Activated CD4-positive, alpha-beta T cell treated with anti-CD3 and anti-CD28 coated beads, Interleukin-2, amount 10 ng/mL, durations not matched to agents 24 days and 14 days (primary cell): ENCODE results near the gene SCFD2. TPM values are rescaled to one million over a fixed set of nuclear protein-coding genes. Genes with fewer than 3 reads are reported as not detected.
A peak's percentile ranks its signal among the peaks of the same experiment; 100 is the strongest.

Experiments used
- DNase-seq: peaks from one replicate; pipeline ENCODE4 v3.0.0; 2022
- H3K27ac Mint-ChIP-seq: one replicate; pipeline ENCODE4 v1.8.0; 2022; ENCODE audit warnings: mild to moderate bottlenecking, mixed read lengths
- H3K27me3 Mint-ChIP-seq: one replicate; pipeline ENCODE4 v1.8.0; 2022; ENCODE audit warnings: mixed read lengths
- H3K36me3 Mint-ChIP-seq: one replicate; pipeline ENCODE4 v1.8.0; 2022; ENCODE audit warnings: low read depth, mild to moderate bottlenecking, mixed read lengths
- H3K4me1 Mint-ChIP-seq: one replicate; pipeline ENCODE4 v1.8.0; 2021; ENCODE audit warnings: mixed read lengths
- H3K4me3 Mint-ChIP-seq: one replicate; pipeline ENCODE4 v1.8.0; 2022; ENCODE audit warnings: mild to moderate bottlenecking, moderate library complexity, mixed read lengths
- H3K9me3 Mint-ChIP-seq: one replicate; pipeline ENCODE4 v1.8.0; 2021; ENCODE audit warnings: mixed read lengths
- intact Hi-C: fragments of 100-400 bp; cut with micrococcal nuclease; formaldehyde crosslinking; loops from one replicate; pipeline ENCODE4 v1.15.1; 2023
- total RNA-seq: library from RNA; stranded (reverse); gene quantifications from 2 replicates; pipeline ENCODE4 v1.2.3, GENCODE V29; 2022

The SCFD2 gene
- total RNA-seq, 1 donor from 2014 or later, result 39.9 TPM

DNA sequence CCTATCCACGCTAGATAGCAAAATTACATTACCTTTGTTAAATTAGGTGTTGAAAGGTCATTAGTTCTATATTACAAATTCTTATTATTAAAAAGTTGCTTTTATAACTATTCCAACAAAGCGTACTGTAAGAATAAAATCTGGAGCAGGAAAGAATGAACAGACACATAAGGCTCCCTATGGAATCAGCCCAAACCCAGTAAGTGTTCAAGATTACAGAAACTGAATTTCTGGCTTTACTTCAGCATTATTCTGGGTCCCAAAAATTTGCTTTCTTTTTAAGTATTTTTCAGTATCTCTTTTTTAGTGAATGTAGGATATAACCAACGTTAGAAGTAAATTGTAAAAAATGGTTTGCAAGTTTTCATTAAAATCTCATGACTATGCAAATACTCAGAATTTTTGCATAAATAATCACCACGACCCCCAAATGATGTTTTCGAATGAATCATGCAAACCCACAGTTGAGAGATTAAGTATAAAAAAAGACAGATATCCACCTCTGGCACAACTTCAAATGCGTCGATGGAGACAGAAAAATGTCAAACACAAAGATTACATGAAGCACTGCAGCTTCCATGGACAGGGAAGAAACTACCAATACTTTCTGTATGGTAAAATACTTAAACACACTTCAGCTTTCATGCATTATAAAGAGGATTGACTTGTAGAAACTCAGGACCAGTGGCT, 265.2 kb downstream of the SCFD2 start:
- intact Hi-C loops, result loop anchor here (1.0 kb wide), 4 partner anchors 13 to 67 kb away; no protein-coding TSS in a partner anchor
- Mint-ChIP-seq H3K4me3 (no peak overlapping the region), H3K27ac (peak overlapping the region; percentile 70), H3K9me3 (peaks cover 16% of the 10 kb centered on the region), H3K27me3 (no peaks in the 10 kb centered on the region), H3K4me1 (peaks cover 11% of the 10 kb centered on the region), H3K36me3 (peaks cover 8% of the 10 kb centered on the region)
- DNase-seq, result no peak

DNA sequence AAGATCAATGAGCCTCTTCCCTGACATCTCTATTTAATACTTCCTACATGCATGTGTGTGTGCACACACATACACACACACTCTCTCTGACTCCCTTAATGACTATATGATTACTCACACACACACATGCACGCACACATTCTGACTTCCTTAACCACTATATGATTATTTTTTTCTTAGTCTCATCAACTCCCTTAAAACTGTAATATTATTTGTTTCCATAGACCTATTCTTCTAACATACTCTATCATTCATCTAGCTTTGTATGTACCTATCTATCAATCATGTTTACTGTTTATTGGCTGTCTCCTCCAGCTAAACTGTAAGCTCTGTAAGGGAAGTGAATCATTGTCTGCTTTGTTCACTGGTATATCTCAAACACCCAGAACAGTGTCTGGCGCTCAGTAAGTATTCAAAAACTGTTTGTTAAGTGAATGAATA, 267.2 kb downstream of the SCFD2 start:
- DNase-seq, result no peak
- intact Hi-C loops, result no loop called here
- Mint-ChIP-seq H3K9me3 (peaks cover 22% of the 10 kb centered on the region), H3K36me3 (peaks cover 8% of the 10 kb centered on the region), H3K4me1 (peaks cover 11% of the 10 kb centered on the region), H3K27ac (peak overlapping the region; percentile 7), H3K4me3 (no peak overlapping the region), H3K27me3 (no peaks in the 10 kb centered on the region)

DNA sequence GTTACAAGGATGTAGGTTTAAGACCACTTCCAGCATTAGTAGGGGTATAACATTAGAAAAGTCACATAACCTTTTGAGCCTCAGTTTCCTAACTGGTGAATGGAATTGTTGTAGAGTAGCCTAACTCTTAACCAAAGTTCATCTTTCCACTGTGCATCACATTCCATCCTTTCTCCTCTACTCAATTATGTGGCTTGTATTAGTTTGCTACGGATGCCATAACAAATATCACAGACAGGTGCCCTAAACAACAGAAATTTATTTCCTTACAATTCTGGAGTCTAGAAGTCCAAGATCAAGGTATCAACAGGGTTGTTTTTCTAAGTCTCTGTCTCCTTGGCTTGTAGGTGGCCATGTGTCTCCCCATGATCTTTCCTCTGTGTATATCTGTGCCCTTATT, 271.8 kb downstream of the SCFD2 start:
- DNase-seq, result no peak
- Mint-ChIP-seq H3K27ac (no peak overlapping the region), H3K27me3 (no peaks in the 10 kb centered on the region), H3K4me3 (no peak overlapping the region), H3K9me3 (peaks cover 13% of the 10 kb centered on the region), H3K36me3 (peaks cover 5% of the 10 kb centered on the region), H3K4me1 (peaks cover under 1% of the 10 kb centered on the region)
- intact Hi-C loops, result no loop called here

DNA sequence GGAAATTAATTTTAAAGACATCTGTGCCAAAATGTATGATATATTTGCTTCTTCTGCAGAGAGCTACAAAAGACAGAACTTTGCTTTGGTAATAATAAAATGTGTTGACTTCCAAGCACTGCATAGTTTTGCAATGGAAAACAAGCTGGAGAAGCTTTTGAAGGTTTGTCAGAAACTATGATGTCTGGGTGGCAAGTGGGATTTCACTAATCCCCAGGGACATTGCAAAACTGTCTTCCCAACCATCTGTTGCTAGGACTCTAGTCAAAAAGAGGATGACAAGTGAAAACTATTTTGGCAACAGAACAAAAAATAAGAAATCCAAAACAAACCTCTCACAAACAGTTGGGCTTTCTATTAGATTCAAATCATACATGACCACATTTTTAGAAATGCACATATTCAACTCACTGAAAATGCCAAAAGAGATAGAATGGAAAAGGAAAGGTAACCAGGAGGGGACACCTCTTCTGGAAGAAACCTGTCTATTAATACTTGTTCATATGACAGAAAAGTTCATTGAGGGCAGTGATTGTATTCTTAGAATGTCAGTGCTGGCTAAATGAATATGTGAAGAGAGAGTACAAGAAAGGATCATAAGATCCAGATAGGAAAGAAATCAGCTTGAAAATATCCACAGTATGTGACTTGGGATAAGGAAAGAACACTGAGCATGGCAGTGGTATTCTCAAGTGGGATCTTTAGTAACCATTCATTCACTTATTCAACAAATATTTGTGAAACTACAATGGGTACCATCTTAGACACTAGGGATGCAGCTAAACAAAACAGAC, 275.7 kb downstream of the SCFD2 start:
- peaks cover 6% of the 10 kb centered on the region for H3K9me3 Mint-ChIP-seq
- H3K27ac Mint-ChIP-seq, result no peak overlapping the region
- H3K27me3 Mint-ChIP-seq, result no peaks in the 10 kb centered on the region
- H3K4me3 Mint-ChIP-seq, result no peak overlapping the region
- intact Hi-C loops, result no loop called here
- H3K36me3 Mint-ChIP-seq, result peaks cover 2% of the 10 kb centered on the region
- no peaks in the 10 kb centered on the region for H3K4me1 Mint-ChIP-seq
- no peak for DNase-seq

DNA sequence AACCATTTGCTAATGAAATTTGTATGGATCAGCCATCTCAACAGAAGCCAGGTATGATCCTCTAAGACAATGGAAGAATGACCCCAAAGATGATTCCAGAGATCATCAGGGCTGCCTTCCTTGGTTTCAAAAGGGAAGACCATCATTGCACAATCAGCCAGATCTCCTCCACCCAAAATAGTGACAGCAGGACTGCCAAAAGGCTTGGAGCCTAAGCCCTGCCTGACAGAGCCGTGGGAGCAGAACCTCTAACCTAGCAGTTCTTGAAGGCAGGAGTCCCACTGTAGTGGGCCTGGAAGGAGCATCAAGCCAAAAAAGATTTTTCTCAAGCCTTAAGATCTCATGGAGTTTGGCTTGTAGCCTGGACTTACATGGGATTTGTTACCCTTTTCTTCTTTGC, 277.7 kb downstream of the SCFD2 start:
- Mint-ChIP-seq H3K36me3 (peaks cover 3% of the 10 kb centered on the region), H3K27ac (no peak overlapping the region), H3K9me3 (peaks cover 5% of the 10 kb centered on the region), H3K4me3 (no peak overlapping the region), H3K4me1 (no peaks in the 10 kb centered on the region), H3K27me3 (no peaks in the 10 kb centered on the region)
- intact Hi-C loops, result no loop called here
- no peak for DNase-seq

DNA sequence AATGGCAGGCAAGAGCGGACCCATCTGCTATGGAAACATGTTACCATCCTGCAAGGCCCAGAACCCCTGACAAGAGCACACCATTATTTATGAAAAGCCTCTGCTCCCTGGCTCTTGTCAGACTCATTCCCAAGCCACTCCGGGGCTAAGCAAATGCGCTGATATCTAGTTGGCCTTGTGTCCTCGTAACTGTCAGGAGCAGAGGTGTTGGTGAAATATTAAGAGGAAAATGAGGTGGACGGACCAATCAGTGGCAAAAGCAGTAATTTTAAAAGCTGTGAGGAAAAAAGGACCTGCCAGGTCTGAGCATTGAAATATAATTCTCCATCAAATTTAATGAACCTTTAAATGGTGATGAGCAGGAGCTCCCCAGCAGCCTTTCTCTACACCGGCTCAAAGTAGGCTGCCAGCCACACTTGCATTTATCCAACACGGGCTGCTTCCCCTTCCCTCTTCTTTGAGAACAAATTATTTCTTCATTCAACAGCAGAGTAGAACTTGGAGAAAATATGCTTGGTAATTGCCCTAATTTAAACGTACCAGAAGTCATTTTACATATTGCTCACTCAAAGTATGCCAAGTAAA, 289.4 kb downstream of the SCFD2 start:
- Mint-ChIP-seq H3K4me1 (peaks cover 8% of the 10 kb centered on the region), H3K27me3 (no peaks in the 10 kb centered on the region), H3K36me3 (no peaks in the 10 kb centered on the region), H3K27ac (no peak overlapping the region), H3K4me3 (no peak overlapping the region), H3K9me3 (peaks cover 4% of the 10 kb centered on the region)
- intact Hi-C loops, result loop anchor here (5.0 kb wide), 1 partner anchor 44 kb away; no protein-coding TSS in a partner anchor
- DNase-seq, result no peak

DNA sequence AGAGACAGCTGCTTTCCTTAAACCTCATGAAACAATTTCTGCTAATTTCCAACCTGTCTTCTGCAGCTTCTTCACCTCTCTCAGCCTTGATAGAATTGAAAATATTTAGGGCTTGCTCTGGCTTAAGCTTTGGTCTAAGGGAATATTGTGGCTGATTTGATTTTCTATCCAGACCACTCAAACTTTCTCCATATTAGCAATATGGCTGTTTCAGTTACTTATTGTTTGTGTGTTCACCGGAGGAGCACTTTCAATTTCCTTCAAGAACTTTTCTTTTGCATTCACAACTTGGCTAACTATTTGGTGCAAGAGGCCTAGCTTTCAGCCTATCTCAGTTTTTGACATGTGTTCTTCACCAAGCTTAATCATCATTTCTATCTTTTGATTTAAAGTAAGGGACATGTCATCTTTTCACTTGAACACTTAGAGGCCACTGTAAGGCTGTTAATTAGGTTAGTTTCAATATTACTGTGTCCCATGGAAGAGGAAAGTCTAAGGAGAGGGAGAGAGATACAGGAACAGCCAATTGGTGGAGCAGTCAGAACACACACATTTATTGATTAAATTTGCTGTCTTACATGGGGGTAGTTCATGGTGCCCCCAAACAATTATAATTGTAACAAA, 290.6 kb downstream of the SCFD2 start:
- H3K4me3 Mint-ChIP-seq, result peak overlapping the region; percentile 56
- peaks cover 8% of the 10 kb centered on the region for H3K4me1 Mint-ChIP-seq
- H3K27ac Mint-ChIP-seq, result peak overlapping the region; percentile 82
- no peak for DNase-seq
- H3K27me3 Mint-ChIP-seq, result no peaks in the 10 kb centered on the region
- H3K36me3 Mint-ChIP-seq, result peaks cover 4% of the 10 kb centered on the region
- peaks cover 8% of the 10 kb centered on the region for H3K9me3 Mint-ChIP-seq
- intact Hi-C loops, result loop anchor here (1.0 to 5.0 kb wide), 4 partner anchors 26 to 57 kb away; no protein-coding TSS in a partner anchor

DNA sequence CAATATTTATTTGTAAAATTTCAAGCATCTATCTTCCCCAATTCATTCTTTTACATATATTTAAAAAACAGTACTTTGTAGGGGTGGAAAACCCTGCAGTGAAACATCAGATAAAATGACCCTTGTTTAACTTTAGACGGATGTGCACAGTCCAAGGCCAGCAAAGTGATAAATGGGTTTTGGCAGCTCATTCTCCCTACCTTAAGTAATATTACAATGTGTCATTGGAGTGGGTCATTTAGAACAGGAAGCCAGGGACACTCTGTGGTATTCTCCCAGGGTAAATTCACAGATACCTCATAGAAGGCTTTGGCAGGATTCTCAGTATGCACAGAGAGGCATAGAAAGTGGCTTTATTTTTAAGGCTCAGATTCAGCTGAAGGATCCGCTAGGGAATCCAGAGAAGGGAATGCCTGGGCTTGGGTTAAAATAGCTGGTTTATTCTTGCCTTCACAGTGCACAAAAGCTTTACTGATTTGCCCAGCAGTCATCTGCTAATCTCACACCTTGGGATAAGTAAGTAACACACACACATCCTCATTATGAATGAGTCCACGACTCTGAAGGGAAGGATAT, 297.0 kb downstream of the SCFD2 start:
- no peaks in the 10 kb centered on the region for H3K4me1 Mint-ChIP-seq
- H3K36me3 Mint-ChIP-seq, result peaks cover 14% of the 10 kb centered on the region
- H3K4me3 Mint-ChIP-seq, result no peak overlapping the region
- H3K9me3 Mint-ChIP-seq, result peaks cover 17% of the 10 kb centered on the region
- DNase-seq, result no peak
- intact Hi-C loops, result no loop called here
- no peaks in the 10 kb centered on the region for H3K27me3 Mint-ChIP-seq
- H3K27ac Mint-ChIP-seq, result no peak overlapping the region

DNA sequence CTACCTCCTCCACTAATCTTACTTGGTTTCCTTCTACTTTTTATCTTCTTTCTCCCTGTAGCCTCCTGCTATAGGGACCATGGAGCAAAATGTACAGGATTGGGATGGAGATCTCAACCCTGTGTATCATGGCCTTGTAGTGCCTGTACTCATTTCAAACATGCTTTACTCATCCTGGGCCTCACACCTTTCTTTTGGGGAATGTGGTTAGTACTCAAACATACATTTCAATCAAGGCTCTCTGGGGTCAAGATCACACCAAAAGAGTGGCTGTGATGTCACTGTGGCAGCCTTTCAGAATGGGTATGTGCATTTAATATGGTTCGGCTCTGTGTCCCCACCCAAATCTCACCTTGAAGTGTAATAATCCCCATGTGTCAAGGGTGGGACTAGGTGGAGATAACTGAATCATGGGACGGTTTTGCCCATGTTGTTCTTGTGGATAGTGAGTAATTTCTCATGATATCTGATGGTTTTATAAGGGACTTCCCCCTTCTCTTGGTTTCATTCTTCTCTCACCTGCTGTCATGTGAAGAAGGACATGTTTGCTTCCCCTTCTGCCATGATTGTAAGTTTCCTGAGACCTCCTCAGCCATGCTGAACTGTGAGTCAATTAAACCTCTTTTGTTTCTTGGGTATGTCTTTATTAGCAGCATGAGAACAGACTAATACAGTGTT, 298.6 kb downstream of the SCFD2 start:
- DNase-seq, result no peak
- peak overlapping the region; percentile 12 for H3K27ac Mint-ChIP-seq
- peaks cover 17% of the 10 kb centered on the region for H3K9me3 Mint-ChIP-seq
- no peak overlapping the region for H3K4me3 Mint-ChIP-seq
- no peaks in the 10 kb centered on the region for H3K27me3 Mint-ChIP-seq
- intact Hi-C loops, result no loop called here
- peaks cover 14% of the 10 kb centered on the region for H3K36me3 Mint-ChIP-seq
- H3K4me1 Mint-ChIP-seq, result no peaks in the 10 kb centered on the region

DNA sequence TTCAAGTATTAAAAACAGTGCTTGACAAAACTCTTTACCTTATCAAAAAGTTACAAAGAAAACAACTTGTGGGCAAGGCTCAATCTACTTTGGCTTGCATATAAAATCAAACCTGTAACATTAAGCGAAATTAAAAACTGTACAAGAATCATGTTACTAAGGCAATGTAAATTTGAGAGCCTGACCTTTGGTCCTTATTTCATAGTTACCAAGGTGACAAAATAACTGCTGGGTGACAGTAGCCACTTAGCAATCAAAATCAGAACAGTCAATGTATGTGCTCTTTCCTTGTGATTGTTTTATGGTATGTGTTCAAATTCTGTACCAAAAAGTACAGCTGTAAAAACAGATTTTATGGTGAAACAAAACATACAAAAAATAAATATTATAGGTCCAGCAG, 299.7 kb downstream of the SCFD2 start:
- no peak for DNase-seq
- Mint-ChIP-seq H3K9me3 (peaks cover 17% of the 10 kb centered on the region), H3K36me3 (peaks cover 14% of the 10 kb centered on the region), H3K4me3 (no peak overlapping the region), H3K4me1 (no peaks in the 10 kb centered on the region), H3K27ac (no peak overlapping the region), H3K27me3 (no peaks in the 10 kb centered on the region)
- intact Hi-C loops, result no loop called here

DNA sequence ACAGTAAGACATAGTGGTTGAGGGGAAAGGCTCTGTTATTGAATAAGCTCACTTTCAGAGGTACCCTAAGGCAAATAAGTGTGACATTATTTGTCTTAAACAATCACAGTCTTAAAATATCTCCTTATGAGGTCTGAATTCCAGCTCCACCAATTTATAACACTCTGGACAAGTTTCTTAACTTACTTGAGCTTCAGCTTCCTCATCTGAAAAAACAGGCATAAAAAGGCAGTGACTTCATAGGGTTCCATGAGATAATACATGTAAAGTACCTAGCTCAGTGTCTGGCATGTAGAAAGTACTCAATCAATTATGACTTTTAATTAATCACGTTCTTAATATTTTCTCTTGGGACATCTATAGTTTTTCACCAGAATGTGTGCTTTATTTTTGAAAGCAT, 301.3 kb downstream of the SCFD2 start:
- no peak for DNase-seq
- Mint-ChIP-seq H3K27me3 (no peaks in the 10 kb centered on the region), H3K9me3 (peaks cover 13% of the 10 kb centered on the region), H3K4me3 (no peak overlapping the region), H3K27ac (no peak overlapping the region), H3K4me1 (no peaks in the 10 kb centered on the region), H3K36me3 (peaks cover 10% of the 10 kb centered on the region)
- intact Hi-C loops, result no loop called here

DNA sequence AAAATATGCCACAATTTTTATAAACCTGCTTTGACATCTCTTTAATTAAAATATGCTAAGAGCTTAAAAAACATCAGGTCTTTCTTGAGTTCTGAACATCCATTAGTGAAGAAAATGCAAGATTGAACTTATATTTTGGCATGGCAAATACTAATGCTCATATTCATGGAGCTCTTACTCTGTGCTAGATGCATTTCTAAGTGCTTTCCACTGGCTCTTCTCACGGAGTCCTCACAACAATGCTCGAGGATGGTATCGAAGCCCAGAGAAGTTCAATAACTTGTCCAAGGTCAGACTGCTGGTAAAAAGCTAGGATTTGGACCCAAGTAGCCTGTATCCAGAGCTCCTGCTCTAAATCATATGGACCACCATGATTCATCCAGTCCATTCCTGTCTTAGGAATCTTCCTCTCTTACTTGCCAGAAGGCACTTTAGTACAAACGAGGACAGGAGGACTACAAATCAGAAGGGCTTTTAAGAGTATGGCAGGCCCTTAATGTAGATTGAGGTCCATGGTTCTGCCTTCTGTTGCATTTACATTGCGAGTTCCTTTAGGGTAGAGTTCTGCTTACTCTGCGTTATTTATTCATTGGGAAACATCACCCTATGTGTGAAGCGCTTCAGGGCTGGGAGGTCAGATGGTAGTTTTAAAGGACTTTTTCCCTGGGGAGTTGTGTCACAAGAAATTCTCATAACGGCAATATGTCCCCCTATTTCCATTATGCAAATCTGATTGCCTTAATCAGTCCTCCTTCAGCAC, 304.6 kb downstream of the SCFD2 start:
- peaks cover 4% of the 10 kb centered on the region for H3K9me3 Mint-ChIP-seq
- intact Hi-C loops, result no loop called here
- no peak overlapping the region for H3K4me3 Mint-ChIP-seq
- no peaks in the 10 kb centered on the region for H3K4me1 Mint-ChIP-seq
- no peak overlapping the region for H3K27ac Mint-ChIP-seq
- no peaks in the 10 kb centered on the region for H3K27me3 Mint-ChIP-seq
- H3K36me3 Mint-ChIP-seq, result no peaks in the 10 kb centered on the region
- no peak for DNase-seq
